ENCODE measurements around the gene KRT38.

- TF ChIP-seq NRF1 (IDR thresholded peaks at IDR 0.05; ENCODE audit: low read depth, low read length) = no peak
- TF ChIP-seq POLR2A (IDR thresholded peaks at IDR 0.05; ENCODE audit: control extremely low read depth in 1 of 2, low read depth in 2 of 2, low read length in 2 of 2) = no peak
- no peak for TF ChIP-seq EP300 (IDR thresholded peaks at IDR 0.05; ENCODE audit: borderline replicate concordance in 1 of 2, low read depth in 2 of 2, low read length in 2 of 2)
- TF ChIP-seq, protein P1, sequence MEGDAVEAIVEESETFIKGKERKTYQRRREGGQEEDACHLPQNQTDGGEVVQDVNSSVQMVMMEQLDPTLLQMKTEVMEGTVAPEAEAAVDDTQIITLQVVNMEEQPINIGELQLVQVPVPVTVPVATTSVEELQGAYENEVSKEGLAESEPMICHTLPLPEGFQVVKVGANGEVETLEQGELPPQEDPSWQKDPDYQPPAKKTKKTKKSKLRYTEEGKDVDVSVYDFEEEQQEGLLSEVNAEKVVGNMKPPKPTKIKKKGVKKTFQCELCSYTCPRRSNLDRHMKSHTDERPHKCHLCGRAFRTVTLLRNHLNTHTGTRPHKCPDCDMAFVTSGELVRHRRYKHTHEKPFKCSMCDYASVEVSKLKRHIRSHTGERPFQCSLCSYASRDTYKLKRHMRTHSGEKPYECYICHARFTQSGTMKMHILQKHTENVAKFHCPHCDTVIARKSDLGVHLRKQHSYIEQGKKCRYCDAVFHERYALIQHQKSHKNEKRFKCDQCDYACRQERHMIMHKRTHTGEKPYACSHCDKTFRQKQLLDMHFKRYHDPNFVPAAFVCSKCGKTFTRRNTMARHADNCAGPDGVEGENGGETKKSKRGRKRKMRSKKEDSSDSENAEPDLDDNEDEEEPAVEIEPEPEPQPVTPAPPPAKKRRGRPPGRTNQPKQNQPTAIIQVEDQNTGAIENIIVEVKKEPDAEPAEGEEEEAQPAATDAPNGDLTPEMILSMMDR (IDR thresholded peaks at IDR 0.05; ENCODE audit: control extremely low read depth in 1 of 3, insufficient read depth in 1 of 3, low read depth in 1 of 3, low read length in 3 of 3) = no peak
- no peak for TF ChIP-seq EZH2 (IDR thresholded peaks at IDR 0.05; ENCODE audit: low read depth, low read length, severe bottlenecking)
- TF ChIP-seq CBX5 (IDR thresholded peaks at IDR 0.05; ENCODE audit: low read depth, low read length) = no peak
- no peak for TF ChIP-seq BRCA1 (IDR thresholded peaks at IDR 0.05; ENCODE audit: low read depth, low read length)
- no peak for TF ChIP-seq TAF7 (optimal IDR thresholded peaks at IDR 0.05; ENCODE audit: borderline replicate concordance, low read depth, low read length)
- TF ChIP-seq YY1 (IDR thresholded peaks at IDR 0.05; ENCODE audit: low read depth, low read length) = no peak
- TF ChIP-seq CBX8 (IDR thresholded peaks at IDR 0.05; ENCODE audit: borderline replicate concordance, low read depth, low read length) = no peak
- TF ChIP-seq KDM1A (IDR thresholded peaks at IDR 0.05; ENCODE audit: borderline replicate concordance, low read length) = no peak
These were observed 25.4 kb downstream of the KRT38 start for GRCh38 chr17:41415411-41415810.

Data from H1 (cell line).